ENCODE measurements around the gene TMEM98.

GRCh38 chr17:32970281-32970680, 42.3 kb downstream of the TMEM98 start:
- TF ChIP-seq SNAI2 (CRISPR knock-in tag; IDR thresholded peaks at IDR 0.05) (no peak), CREB5 (CRISPR knock-in tag; IDR thresholded peaks at IDR 0.05; ENCODE audit: low read depth) (no peak)

Data from SK-N-SH treated with all-trans-retinoic acid at 6 μM for 48 hours (cell line).